HepG2 (cell line): ENCODE results near the gene PADI2. TPM values are rescaled to one million over a fixed set of nuclear protein-coding genes. Genes with fewer than 3 reads are reported as not detected.

Source experiments
- ATAC-seq: fragments of 200-7000 bp; cut with Tn5 transposase; 3 replicates; pipeline ENCODE4 v1.9.1; 2020; ENCODE audit warnings: mild to moderate bottlenecking, moderate library complexity
- BruUV-seq: library from RNA; stranded (reverse); fragments of 400-500 nt; replicated peaks from 2 replicates; lab custom pipeline; 2021; lab: Mats Ljungman, UMichigan
- CTCF ChIA-PET: fragments of 300-600 bp; formaldehyde crosslinking; extraction: SDS; loops from one replicate; lab custom pipeline; 2021; ENCODE audit warnings: low total read pairs, inconsistent platforms, low intra/inter-chr PET ratio; lab: Yijun Ruan, JAX
- POLR2A ChIA-PET: fragments of 350-600 bp; sonication (Branson Sonifier 250); formaldehyde crosslinking; loops from one replicate; lab custom pipeline; 2020; ENCODE audit warnings: antibody characterized with exemption, inconsistent platforms; lab: Yijun Ruan, JAX
- DNase-seq: peaks from one replicate; pipeline ENCODE4 v3.0.0-alpha.2; 2015; ENCODE audit warnings: low spot score
- FAIRE-seq: peaks from 3 replicates; lab custom pipeline; 2011; peaks lifted over from hg19 to GRCh38; lab: Jason Lieb, UNC
- H2AFZ ChIP-seq: one replicate; pipeline ENCODE4 v1.6.1; 2011; ENCODE audit warnings: low read length, inconsistent platforms
- H3K27ac ChIP-seq: fragments of 300-600 bp; 3 replicates; pipeline ENCODE4 v1.8.0; 2011; ENCODE audit warnings: mixed run types, mild to moderate bottlenecking, mixed read lengths, low read length, inconsistent platforms; ENCODE audit not compliant: insufficient read depth; ENCODE audit errors: extremely low read length
- H3K27me3 ChIP-seq, 2 experiments: fragments of 200-600 bp in 1 of 2; 2 replicates in 1 of 2; 3 replicates in 1 of 2; pipeline versions ENCODE4 v1.6.0 to v1.8.0; 2011; ENCODE audit warnings: low read length in 2 of 2, mild to moderate bottlenecking in 2 of 2, moderate library complexity in 2 of 2, inconsistent platforms in 1 of 2; ENCODE audit not compliant: insufficient read depth in 2 of 2, control insufficient read depth in 1 of 2
- H3K36me3 ChIP-seq, 2 experiments: fragments of 200-600 bp in 1 of 2; replicated peaks in 1 of 2; 2 replicates in 1 of 2; 3 replicates in 1 of 2; pipeline versions ENCODE4 v1.5.1 to v1.8.0; 2011; ENCODE audit warnings: low read length in 2 of 2, inconsistent platforms in 1 of 2; ENCODE audit not compliant: insufficient read depth in 2 of 2, control insufficient read depth in 1 of 2
- H3K4me1 ChIP-seq: 2 replicates; pipeline ENCODE4 v1.5.1; 2012; ENCODE audit warnings: low read length, inconsistent platforms; ENCODE audit not compliant: insufficient read depth
- H3K4me2 ChIP-seq: 2 replicates; pipeline ENCODE4 v1.6.0; 2011; ENCODE audit warnings: low read depth, low read length, inconsistent platforms
- H3K4me3 ChIP-seq, 3 experiments: fragments of 200-600 bp in 1 of 3; sonication (generic), shearing (Covaris generic) in 1 of 3; replicated peaks in 1 of 3; 2 replicates each; pipeline ENCODE4 v1.5.1; 2011 to 2016; ENCODE audit warnings: low read length in 3 of 3, inconsistent platforms in 2 of 3, low read depth in 2 of 3, mild to moderate bottlenecking in 2 of 3, control low read depth in 1 of 3, mixed read lengths in 1 of 3; ENCODE audit not compliant: insufficient read depth in 1 of 3
- H3K79me2 ChIP-seq: one replicate; pipeline ENCODE4 v1.6.1; 2011; ENCODE audit warnings: low read length, inconsistent platforms; ENCODE audit not compliant: insufficient read depth
- H3K9ac ChIP-seq: 2 replicates; pipeline ENCODE4 v1.6.0; 2011; ENCODE audit warnings: mild to moderate bottlenecking, low read depth, low read length, inconsistent platforms; ENCODE audit not compliant: insufficient read depth
- H3K9me3 ChIP-seq: 2 replicates; pipeline ENCODE4 v1.5.1; 2012; ENCODE audit warnings: mild to moderate bottlenecking, low read length
- H4K20me1 ChIP-seq: 2 replicates; pipeline ENCODE4 v1.6.0; 2011; ENCODE audit warnings: inconsistent platforms, mild to moderate bottlenecking, low read length, moderate library complexity; ENCODE audit not compliant: insufficient read depth
- HDAC2 ChIP-seq: sonication (generic); formaldehyde crosslinking; IDR thresholded peaks from 2 replicates; pipeline ENCODE4 v1.4.0; 2020; ENCODE audit warnings: missing genetic modification reagents
- SCMH1 ChIP-seq: sonication (generic); formaldehyde crosslinking; IDR thresholded peaks from 2 replicates; pipeline ENCODE4 v1.9.0; 2021; ENCODE audit warnings: missing genetic modification reagents, mild to moderate bottlenecking, borderline replicate concordance
- WGBS: methylation state at CpG from one replicate; pipeline ENCODE4 v1.1.6; 2017; ENCODE audit warnings: low lambda C conversion rate; 5-methylcytosine and 5-hydroxymethylcytosine counted together
- in situ Hi-C: cut with HindIII; loops from 2 replicates; pipeline ENCODE4 v1.10.0; 2017; ENCODE audit warnings: low pct_unique_long_range_greater_than_20kb; ENCODE audit not compliant: extremely low pct_ligation_motif_present
- intact Hi-C: fragments of 100-400 bp; cut with micrococcal nuclease; formaldehyde crosslinking; loops from one replicate; pipeline ENCODE4 v1.10.0; 2022; ENCODE audit not compliant: unreplicated experiment
- polyA plus RNA-seq, 8 experiments: library from polyadenylated mRNA; depleted of rRNA in 3 of 8; stranded (reverse) in 7 of 8; unstranded in 1 of 8; fragments of >200 nt; fragmentation: Illumina TruSeq in 4 of 8; extraction: Trizol in 4 of 8; gene quantifications; 2 replicates each; pipeline versions ENCODE4 v1.2.1 to v1.2.3, GENCODE V29; 2011 to 2016; ENCODE audit warnings: low read depth in 4 of 8, missing spikeins in 1 of 8, mixed read lengths in 1 of 8; ENCODE audit not compliant: insufficient read depth in 1 of 8
- total RNA-seq, 5 experiments: library from RNA; depleted of rRNA; stranded (reverse); fragments of >200 nt; fragmentation: Illumina TruSeq; extraction: Trizol; gene quantifications; 2 replicates each; pipeline ENCODE4 v1.2.3, GENCODE V29; 2016; ENCODE audit warnings: low read depth in 1 of 5
- TF ChIP-seq, protein P1 (sequence below): sonication (generic); formaldehyde crosslinking; IDR thresholded peaks from 2 replicates; pipeline ENCODE4; 2020; ENCODE audit warnings: missing genetic modification reagents, mild to moderate bottlenecking, borderline replicate concordance
- TF ChIP-seq, protein P2 (sequence below): sonication (generic); formaldehyde crosslinking; IDR thresholded peaks from 2 replicates; pipeline ENCODE4 v1.5.1; 2020; ENCODE audit warnings: missing genetic modification reagents, mild to moderate bottlenecking, borderline replicate concordance

The PADI2 gene
- total and polyA plus RNA-seq, 2 of the 13 experiments (the other 11 are each of a cell fraction or from before 2014, with no cell fraction given): not detected

DNA sequence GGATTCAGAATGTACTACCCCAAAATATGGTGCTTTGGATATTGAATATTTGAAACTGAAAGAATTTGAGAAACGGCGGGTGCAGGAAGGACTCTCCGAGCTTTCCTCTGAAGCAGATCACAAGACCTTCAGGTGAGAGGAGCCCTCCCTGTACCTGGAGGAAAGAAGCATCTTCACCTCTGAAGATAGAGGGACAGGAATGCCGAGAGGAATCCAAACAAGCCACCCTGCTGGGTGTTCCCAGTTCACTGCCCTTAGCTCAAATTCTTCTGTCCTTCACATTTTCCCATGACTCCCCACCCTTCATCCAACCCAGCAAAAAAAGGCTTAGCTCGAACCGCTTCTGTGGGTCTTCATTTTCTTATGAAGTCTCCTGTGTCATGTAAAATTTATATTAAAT is 18.2 kb upstream of the PADI2 start:
- ChIA-PET CTCF (no interaction called here), POLR2A (no interaction called here)
- in situ Hi-C loops (no loop called here), intact Hi-C loops (no loop called here)
- Histone ChIP-seq H3K79me2 (no peaks in the 10 kb centered on the region), H2AFZ (no peak overlapping the region), H3K4me2 (no peak overlapping the region), H3K4me1 (peaks cover 7% of the 10 kb centered on the region; the same call in 1 of the 2 replicates), H3K4me3 (no peak overlapping the region), H3K27me3 (peaks cover 0 to 4% of the 10 kb centered on the region in 2 experiments; a peak in 1 of 5 replicates), H3K36me3 (no peaks in the 10 kb centered on the region), H3K9me3 (no peaks in the 10 kb centered on the region), H3K9ac (no peak overlapping the region), H3K27ac (no peak overlapping the region), H4K20me1 (no peaks in the 10 kb centered on the region)
- ATAC-seq (no peak), FAIRE-seq (no peak), DNase-seq (no peak)
- TF ChIP-seq, protein P1, sequence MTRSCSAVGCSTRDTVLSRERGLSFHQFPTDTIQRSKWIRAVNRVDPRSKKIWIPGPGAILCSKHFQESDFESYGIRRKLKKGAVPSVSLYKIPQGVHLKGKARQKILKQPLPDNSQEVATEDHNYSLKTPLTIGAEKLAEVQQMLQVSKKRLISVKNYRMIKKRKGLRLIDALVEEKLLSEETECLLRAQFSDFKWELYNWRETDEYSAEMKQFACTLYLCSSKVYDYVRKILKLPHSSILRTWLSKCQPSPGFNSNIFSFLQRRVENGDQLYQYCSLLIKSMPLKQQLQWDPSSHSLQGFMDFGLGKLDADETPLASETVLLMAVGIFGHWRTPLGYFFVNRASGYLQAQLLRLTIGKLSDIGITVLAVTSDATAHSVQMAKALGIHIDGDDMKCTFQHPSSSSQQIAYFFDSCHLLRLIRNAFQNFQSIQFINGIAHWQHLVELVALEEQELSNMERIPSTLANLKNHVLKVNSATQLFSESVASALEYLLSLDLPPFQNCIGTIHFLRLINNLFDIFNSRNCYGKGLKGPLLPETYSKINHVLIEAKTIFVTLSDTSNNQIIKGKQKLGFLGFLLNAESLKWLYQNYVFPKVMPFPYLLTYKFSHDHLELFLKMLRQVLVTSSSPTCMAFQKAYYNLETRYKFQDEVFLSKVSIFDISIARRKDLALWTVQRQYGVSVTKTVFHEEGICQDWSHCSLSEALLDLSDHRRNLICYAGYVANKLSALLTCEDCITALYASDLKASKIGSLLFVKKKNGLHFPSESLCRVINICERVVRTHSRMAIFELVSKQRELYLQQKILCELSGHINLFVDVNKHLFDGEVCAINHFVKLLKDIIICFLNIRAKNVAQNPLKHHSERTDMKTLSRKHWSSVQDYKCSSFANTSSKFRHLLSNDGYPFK (CRISPR knock-in tag): no peak
- TF ChIP-seq, protein P2, sequence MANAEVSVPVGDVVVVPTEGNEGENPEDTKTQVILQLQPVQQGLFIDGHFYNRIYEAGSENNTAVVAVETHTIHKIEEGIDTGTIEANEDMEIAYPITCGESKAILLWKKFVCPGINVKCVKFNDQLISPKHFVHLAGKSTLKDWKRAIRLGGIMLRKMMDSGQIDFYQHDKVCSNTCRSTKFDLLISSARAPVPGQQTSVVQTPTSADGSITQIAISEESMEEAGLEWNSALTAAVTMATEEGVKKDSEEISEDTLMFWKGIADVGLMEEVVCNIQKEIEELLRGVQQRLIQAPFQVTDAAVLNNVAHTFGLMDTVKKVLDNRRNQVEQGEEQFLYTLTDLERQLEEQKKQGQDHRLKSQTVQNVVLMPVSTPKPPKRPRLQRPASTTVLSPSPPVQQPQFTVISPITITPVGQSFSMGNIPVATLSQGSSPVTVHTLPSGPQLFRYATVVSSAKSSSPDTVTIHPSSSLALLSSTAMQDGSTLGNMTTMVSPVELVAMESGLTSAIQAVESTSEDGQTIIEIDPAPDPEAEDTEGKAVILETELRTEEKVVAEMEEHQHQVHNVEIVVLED: no peak
- no peak for TF ChIP-seq HDAC2 (CRISPR knock-in tag)
- TF ChIP-seq SCMH1 (CRISPR knock-in tag): no peak
- 15% methylated on average over 6 of the region's 6 CpGs for WGBS
- no TSS peak for BruUV-seq
